Measurements from ENCODE around the gene AKAP6.

AKAP6 gene

GRCh38 chr14:32817780-32818179, 488.7 kb downstream of the AKAP6 start:
- no peaks in the 10 kb centered on the region for H3K9me3 ChIP-seq (ENCODE audit: control insufficient read depth, low read length)

GRCh38 chr14:32818581-32818980, 489.5 kb downstream of the AKAP6 start:
- Histone ChIP-seq H3K27me3 (replicated peaks; ENCODE audit: control insufficient read depth, insufficient read depth, low read length) (no peaks in the 10 kb centered on the region), H3K36me3 (ENCODE audit: control insufficient read depth, insufficient read depth, low read length, severe bottlenecking) (no peaks in the 10 kb centered on the region), H3K4me3 (ENCODE audit: low read length) (no peak overlapping the region), H3K9ac (ENCODE audit: low read length) (no peak overlapping the region), H3K9me3 (ENCODE audit: control insufficient read depth, low read length) (no peaks in the 10 kb centered on the region), H3K4me1 (ENCODE audit: control insufficient read depth, insufficient read depth, low read length) (no peaks in the 10 kb centered on the region)
- no peak for DNase-seq (ENCODE audit: low read depth)

More at GRCh38 chr14:32817780-32818179, 488.7 kb downstream of the AKAP6 start:
- DNase-seq (ENCODE audit: low read depth): no peak
- no peak overlapping the region for H3K4me3 ChIP-seq (ENCODE audit: low read length)
- no peaks in the 10 kb centered on the region for H3K4me1 ChIP-seq (ENCODE audit: control insufficient read depth, insufficient read depth, low read length)
- H3K36me3 ChIP-seq (ENCODE audit: control insufficient read depth, insufficient read depth, low read length, severe bottlenecking): no peaks in the 10 kb centered on the region
- no peaks in the 10 kb centered on the region for H3K27me3 ChIP-seq (replicated peaks; ENCODE audit: control insufficient read depth, insufficient read depth, low read length)
- H3K9ac ChIP-seq (ENCODE audit: low read length): no peak overlapping the region

DNA sequence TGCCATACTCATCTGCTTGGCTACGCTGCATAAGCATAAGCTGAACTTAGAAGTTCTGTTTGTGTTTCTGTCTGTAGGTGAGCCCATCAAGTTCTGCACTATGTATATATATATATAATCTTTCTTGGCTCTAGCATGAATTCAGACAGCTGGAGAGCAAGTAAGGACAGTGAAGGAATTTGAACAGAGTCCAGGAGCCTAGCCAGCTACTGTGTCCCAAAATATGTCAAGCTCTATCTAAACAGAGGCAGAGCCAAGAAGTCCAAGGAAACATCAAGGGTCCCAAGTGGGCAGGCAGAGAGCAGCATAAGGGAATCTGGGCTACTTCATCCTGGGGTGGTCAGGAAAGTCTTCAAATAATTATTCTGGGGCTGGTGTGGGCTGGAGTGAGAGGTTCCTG, 491.1 kb downstream of the AKAP6 start:
- Histone ChIP-seq H3K9me3 (ENCODE audit: control insufficient read depth, low read length) (no peaks in the 10 kb centered on the region), H3K9ac (ENCODE audit: low read length) (no peak overlapping the region), H3K4me3 (ENCODE audit: low read length) (no peak overlapping the region), H3K36me3 (ENCODE audit: control insufficient read depth, insufficient read depth, low read length, severe bottlenecking) (no peaks in the 10 kb centered on the region), H3K27me3 (replicated peaks; ENCODE audit: control insufficient read depth, insufficient read depth, low read length) (no peaks in the 10 kb centered on the region), H3K4me1 (ENCODE audit: control insufficient read depth, insufficient read depth, low read length) (no peaks in the 10 kb centered on the region)
- peak; percentile 9 for DNase-seq (ENCODE audit: low read depth)

- DNase-seq (ENCODE audit: low read depth): no peak
- H3K4me3 ChIP-seq (ENCODE audit: low read length): no peak overlapping the region
- no peaks in the 10 kb centered on the region for H3K36me3 ChIP-seq (ENCODE audit: control insufficient read depth, insufficient read depth, low read length, severe bottlenecking)
Measured at GRCh38 chr14:32820682-32821081, 491.6 kb downstream of the AKAP6 start.

DNA sequence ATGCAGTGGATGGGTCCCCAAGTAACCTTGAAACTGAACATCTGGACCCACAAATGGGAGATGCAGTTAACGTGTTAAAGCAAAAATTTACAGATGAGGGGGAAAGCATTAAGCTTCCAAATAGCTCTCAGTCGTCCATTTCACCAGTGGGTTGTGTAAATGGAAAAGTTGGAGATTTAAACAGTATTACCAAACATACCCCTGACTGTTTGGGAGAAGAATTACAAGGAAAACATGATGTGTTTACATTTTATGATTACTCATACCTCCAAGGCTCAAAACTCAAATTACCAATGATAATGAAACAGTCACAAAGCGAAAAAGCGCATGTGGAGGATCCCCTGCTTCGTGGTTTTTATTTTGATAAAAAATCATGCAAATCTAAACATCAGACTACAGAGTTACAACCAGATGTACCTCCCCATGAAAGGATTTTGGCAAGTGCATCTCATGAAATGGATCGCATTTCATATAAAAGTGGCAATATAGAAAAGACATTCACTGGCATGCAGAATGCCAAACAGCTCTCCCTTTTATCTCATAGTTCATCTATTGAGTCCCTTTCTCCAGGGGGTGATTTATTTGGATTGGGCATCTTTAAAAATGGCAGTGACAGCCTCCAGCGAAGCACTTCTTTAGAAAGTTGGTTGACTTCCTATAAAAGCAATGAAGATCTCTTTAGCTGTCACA, 493.0 kb downstream of the AKAP6 start:
- no peaks in the 10 kb centered on the region for H3K36me3 ChIP-seq (ENCODE audit: control insufficient read depth, insufficient read depth, low read length, severe bottlenecking)
- no peaks in the 10 kb centered on the region for H3K27me3 ChIP-seq (replicated peaks; ENCODE audit: control insufficient read depth, insufficient read depth, low read length)

More at GRCh38 chr14:32820682-32821081, 491.6 kb downstream of the AKAP6 start:
- no peak overlapping the region for H3K9ac ChIP-seq (ENCODE audit: low read length)
- H3K4me1 ChIP-seq (ENCODE audit: control insufficient read depth, insufficient read depth, low read length): no peaks in the 10 kb centered on the region
- no peaks in the 10 kb centered on the region for H3K9me3 ChIP-seq (ENCODE audit: control insufficient read depth, low read length)
- H3K27me3 ChIP-seq (replicated peaks; ENCODE audit: control insufficient read depth, insufficient read depth, low read length): no peaks in the 10 kb centered on the region

DNA sequence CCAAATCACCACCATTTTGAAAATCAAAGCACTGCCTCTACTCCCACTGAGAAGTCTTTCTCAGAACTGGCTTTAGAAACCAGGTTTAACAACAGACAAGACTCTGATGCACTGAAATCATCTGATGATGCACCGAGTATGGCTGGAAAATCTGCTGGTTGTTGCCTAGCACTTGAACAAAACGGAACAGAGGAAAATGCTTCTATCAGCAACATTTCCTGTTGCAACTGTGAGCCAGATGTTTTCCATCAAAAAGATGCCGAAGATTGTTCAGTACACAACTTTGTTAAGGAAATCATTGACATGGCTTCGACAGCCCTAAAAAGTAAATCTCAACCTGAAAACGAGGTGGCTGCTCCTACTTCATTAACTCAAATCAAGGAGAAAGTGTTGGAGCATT, 494.6 kb downstream of the AKAP6 start:
- Histone ChIP-seq H3K9me3 (ENCODE audit: control insufficient read depth, low read length) (no peaks in the 10 kb centered on the region), H3K36me3 (ENCODE audit: control insufficient read depth, insufficient read depth, low read length, severe bottlenecking) (no peaks in the 10 kb centered on the region), H3K27me3 (replicated peaks; ENCODE audit: control insufficient read depth, insufficient read depth, low read length) (no peaks in the 10 kb centered on the region), H3K9ac (ENCODE audit: low read length) (no peak overlapping the region), H3K4me3 (ENCODE audit: low read length) (no peak overlapping the region), H3K4me1 (ENCODE audit: control insufficient read depth, insufficient read depth, low read length) (peaks cover under 1% of the 10 kb centered on the region)
- DNase-seq (ENCODE audit: low read depth): no peak

More for the DNA sequence above, 493.0 kb downstream of the AKAP6 start:
- DNase-seq (ENCODE audit: low read depth): peak; percentile 57
- H3K9ac ChIP-seq (ENCODE audit: low read length): no peak overlapping the region
- H3K9me3 ChIP-seq (ENCODE audit: control insufficient read depth, low read length): no peaks in the 10 kb centered on the region
- H3K4me3 ChIP-seq (ENCODE audit: low read length): no peak overlapping the region
- no peaks in the 10 kb centered on the region for H3K4me1 ChIP-seq (ENCODE audit: control insufficient read depth, insufficient read depth, low read length)

DNA sequence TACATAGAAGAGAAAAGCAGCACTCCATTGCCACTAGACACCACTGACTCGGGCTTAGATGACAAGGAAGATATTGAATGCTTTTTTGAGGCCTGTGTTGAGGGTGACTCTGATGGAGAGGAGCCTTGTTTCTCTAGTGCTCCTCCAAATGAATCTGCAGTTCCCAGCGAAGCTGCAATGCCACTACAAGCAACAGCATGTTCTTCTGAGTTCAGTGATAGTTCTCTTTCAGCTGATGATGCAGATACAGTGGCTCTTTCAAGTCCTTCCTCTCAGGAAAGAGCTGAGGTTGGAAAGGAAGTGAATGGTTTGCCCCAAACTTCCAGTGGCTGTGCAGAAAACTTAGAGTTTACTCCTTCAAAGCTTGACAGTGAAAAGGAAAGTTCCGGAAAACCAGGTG, 495.1 kb downstream of the AKAP6 start:
- H3K4me1 ChIP-seq (ENCODE audit: control insufficient read depth, insufficient read depth, low read length): peaks cover 3% of the 10 kb centered on the region
- H3K9ac ChIP-seq (ENCODE audit: low read length): no peak overlapping the region
- no peak for DNase-seq (ENCODE audit: low read depth)
- no peaks in the 10 kb centered on the region for H3K9me3 ChIP-seq (ENCODE audit: control insufficient read depth, low read length)
- H3K36me3 ChIP-seq (ENCODE audit: control insufficient read depth, insufficient read depth, low read length, severe bottlenecking): no peaks in the 10 kb centered on the region
- H3K27me3 ChIP-seq (replicated peaks; ENCODE audit: control insufficient read depth, insufficient read depth, low read length): no peaks in the 10 kb centered on the region
- no peak overlapping the region for H3K4me3 ChIP-seq (ENCODE audit: low read length)

DNA sequence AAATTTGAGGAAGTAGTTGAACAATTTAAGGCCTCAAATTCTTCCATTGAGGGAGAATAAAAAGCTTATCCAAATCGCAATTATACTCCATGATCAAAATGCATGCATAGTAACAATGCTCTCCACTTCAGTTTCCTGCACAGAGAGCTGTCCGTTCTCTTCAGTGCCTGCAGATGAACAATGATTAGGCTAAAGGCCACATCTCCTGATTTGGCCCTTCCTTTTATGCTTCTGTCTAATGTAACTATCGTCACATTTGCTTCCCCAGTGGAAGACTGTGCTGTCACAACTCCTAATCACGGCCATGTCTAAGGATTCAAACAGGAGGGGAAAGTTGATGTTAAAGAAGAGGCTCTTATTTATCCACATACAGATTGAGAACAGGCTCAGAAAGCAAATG, 496.0 kb downstream of the AKAP6 start:
- no peak for DNase-seq (ENCODE audit: low read depth)
- H3K4me1 ChIP-seq (ENCODE audit: control insufficient read depth, insufficient read depth, low read length): peaks cover 3% of the 10 kb centered on the region

GRCh38 chr14:32826404-32827082, 497.4 kb downstream of the AKAP6 start:
- peak; percentile 41 for DNase-seq (ENCODE audit: low read depth)
- H3K36me3 ChIP-seq (ENCODE audit: control insufficient read depth, insufficient read depth, low read length, severe bottlenecking): no peaks in the 10 kb centered on the region
- H3K4me3 ChIP-seq (ENCODE audit: low read length): no peak overlapping the region
- H3K4me1 ChIP-seq (ENCODE audit: control insufficient read depth, insufficient read depth, low read length): peaks cover 3% of the 10 kb centered on the region
- no peak overlapping the region for H3K9ac ChIP-seq (ENCODE audit: low read length)
- H3K9me3 ChIP-seq (ENCODE audit: control insufficient read depth, low read length): no peaks in the 10 kb centered on the region
- no peaks in the 10 kb centered on the region for H3K27me3 ChIP-seq (replicated peaks; ENCODE audit: control insufficient read depth, insufficient read depth, low read length)

More for the DNA sequence above, 496.0 kb downstream of the AKAP6 start:
- no peaks in the 10 kb centered on the region for H3K27me3 ChIP-seq (replicated peaks; ENCODE audit: control insufficient read depth, insufficient read depth, low read length)
- no peak overlapping the region for H3K9ac ChIP-seq (ENCODE audit: low read length)
- H3K9me3 ChIP-seq (ENCODE audit: control insufficient read depth, low read length): no peaks in the 10 kb centered on the region
- H3K36me3 ChIP-seq (ENCODE audit: control insufficient read depth, insufficient read depth, low read length, severe bottlenecking): no peaks in the 10 kb centered on the region
- no peak overlapping the region for H3K4me3 ChIP-seq (ENCODE audit: low read length)

- Histone ChIP-seq H3K4me3 (ENCODE audit: low read length) (no peak overlapping the region), H3K9ac (ENCODE audit: low read length) (no peak overlapping the region), H3K9me3 (ENCODE audit: control insufficient read depth, low read length) (no peaks in the 10 kb centered on the region), H3K36me3 (ENCODE audit: control insufficient read depth, insufficient read depth, low read length, severe bottlenecking) (no peaks in the 10 kb centered on the region), H3K27me3 (replicated peaks; ENCODE audit: control insufficient read depth, insufficient read depth, low read length) (no peaks in the 10 kb centered on the region), H3K4me1 (ENCODE audit: control insufficient read depth, insufficient read depth, low read length) (peaks cover 3% of the 10 kb centered on the region)
- DNase-seq (ENCODE audit: low read depth): no peak
Measured at GRCh38 chr14:32827514-32827913, 498.4 kb downstream of the AKAP6 start.

GRCh38 chr14:32835924-32836323, 506.8 kb downstream of the AKAP6 start:
- no peaks in the 10 kb centered on the region for H3K4me1 ChIP-seq (ENCODE audit: control insufficient read depth, insufficient read depth, low read length)
- no peak overlapping the region for H3K4me3 ChIP-seq (ENCODE audit: low read length)
- no peaks in the 10 kb centered on the region for H3K36me3 ChIP-seq (ENCODE audit: control insufficient read depth, insufficient read depth, low read length, severe bottlenecking)
- H3K9ac ChIP-seq (ENCODE audit: low read length): no peak overlapping the region
- DNase-seq (ENCODE audit: low read depth): no peak
- no peaks in the 10 kb centered on the region for H3K27me3 ChIP-seq (replicated peaks; ENCODE audit: control insufficient read depth, insufficient read depth, low read length)
- H3K9me3 ChIP-seq (ENCODE audit: control insufficient read depth, low read length): no peaks in the 10 kb centered on the region

Data from adipocyte (in vitro differentiated cells).